ENCODE measurements around the gene NRAS. TPM values are rescaled to one million over a fixed set of nuclear protein-coding genes. Genes with fewer than 3 reads are reported as not detected.
A peak's percentile ranks its signal among the peaks of the same experiment; 100 is the strongest.

NRAS gene
- total and polyA plus RNA-seq, 9 of the 15 experiments (the other 6 are each of a cell fraction or from before 2014, with no cell fraction given), result 40.7 to 94.5 (median 75.4) TPM

GRCh38 chr1:114716304-114717170 is at the start of gene NRAS (continued):
- TF ChIP-seq, protein P1, sequence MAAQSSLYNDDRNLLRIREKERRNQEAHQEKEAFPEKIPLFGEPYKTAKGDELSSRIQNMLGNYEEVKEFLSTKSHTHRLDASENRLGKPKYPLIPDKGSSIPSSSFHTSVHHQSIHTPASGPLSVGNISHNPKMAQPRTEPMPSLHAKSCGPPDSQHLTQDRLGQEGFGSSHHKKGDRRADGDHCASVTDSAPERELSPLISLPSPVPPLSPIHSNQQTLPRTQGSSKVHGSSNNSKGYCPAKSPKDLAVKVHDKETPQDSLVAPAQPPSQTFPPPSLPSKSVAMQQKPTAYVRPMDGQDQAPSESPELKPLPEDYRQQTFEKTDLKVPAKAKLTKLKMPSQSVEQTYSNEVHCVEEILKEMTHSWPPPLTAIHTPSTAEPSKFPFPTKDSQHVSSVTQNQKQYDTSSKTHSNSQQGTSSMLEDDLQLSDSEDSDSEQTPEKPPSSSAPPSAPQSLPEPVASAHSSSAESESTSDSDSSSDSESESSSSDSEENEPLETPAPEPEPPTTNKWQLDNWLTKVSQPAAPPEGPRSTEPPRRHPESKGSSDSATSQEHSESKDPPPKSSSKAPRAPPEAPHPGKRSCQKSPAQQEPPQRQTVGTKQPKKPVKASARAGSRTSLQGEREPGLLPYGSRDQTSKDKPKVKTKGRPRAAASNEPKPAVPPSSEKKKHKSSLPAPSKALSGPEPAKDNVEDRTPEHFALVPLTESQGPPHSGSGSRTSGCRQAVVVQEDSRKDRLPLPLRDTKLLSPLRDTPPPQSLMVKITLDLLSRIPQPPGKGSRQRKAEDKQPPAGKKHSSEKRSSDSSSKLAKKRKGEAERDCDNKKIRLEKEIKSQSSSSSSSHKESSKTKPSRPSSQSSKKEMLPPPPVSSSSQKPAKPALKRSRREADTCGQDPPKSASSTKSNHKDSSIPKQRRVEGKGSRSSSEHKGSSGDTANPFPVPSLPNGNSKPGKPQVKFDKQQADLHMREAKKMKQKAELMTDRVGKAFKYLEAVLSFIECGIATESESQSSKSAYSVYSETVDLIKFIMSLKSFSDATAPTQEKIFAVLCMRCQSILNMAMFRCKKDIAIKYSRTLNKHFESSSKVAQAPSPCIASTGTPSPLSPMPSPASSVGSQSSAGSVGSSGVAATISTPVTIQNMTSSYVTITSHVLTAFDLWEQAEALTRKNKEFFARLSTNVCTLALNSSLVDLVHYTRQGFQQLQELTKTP (IDR thresholded peaks at IDR 0.05; ENCODE audit: low read depth in 1 of 2, partially characterized antibody in 2 of 2), result peak; percentile 24 to 76
- no peak for TF ChIP-seq NCOA6 (IDR thresholded peaks at IDR 0.05)
- TF ChIP-seq NCOA4 (IDR thresholded peaks at IDR 0.05; ENCODE audit: partially characterized antibody), result no peak
- no peak for TF ChIP-seq FOXA3 (CRISPR knock-in tag; conservative IDR thresholded peaks at IDR 0.05 in 1 of 2, IDR thresholded peaks at IDR 0.05 in 1 of 2)
- TF ChIP-seq U2AF1 (optimal IDR thresholded peaks at IDR 0.05; ENCODE audit: low read depth, low read length), result no peak
- TF ChIP-seq SIRT6 (IDR thresholded peaks at IDR 0.05; ENCODE audit: low read depth, low read length), result peak; percentile 81
- TF ChIP-seq BMI1 (IDR thresholded peaks at IDR 0.05; ENCODE audit: low read length), result no peak
- peak; percentile 18; the same call in 1 of the 2 replicates for TF ChIP-seq SPI1 (IDR thresholded peaks at IDR 0.05; ENCODE audit: borderline replicate concordance, low read depth, low read length)
- TF ChIP-seq POLR2H (tag; IDR thresholded peaks at IDR 0.05; ENCODE audit: low read depth), result peak; percentile 69; the same call in 1 of the 2 replicates
- TF ChIP-seq, protein P2, sequence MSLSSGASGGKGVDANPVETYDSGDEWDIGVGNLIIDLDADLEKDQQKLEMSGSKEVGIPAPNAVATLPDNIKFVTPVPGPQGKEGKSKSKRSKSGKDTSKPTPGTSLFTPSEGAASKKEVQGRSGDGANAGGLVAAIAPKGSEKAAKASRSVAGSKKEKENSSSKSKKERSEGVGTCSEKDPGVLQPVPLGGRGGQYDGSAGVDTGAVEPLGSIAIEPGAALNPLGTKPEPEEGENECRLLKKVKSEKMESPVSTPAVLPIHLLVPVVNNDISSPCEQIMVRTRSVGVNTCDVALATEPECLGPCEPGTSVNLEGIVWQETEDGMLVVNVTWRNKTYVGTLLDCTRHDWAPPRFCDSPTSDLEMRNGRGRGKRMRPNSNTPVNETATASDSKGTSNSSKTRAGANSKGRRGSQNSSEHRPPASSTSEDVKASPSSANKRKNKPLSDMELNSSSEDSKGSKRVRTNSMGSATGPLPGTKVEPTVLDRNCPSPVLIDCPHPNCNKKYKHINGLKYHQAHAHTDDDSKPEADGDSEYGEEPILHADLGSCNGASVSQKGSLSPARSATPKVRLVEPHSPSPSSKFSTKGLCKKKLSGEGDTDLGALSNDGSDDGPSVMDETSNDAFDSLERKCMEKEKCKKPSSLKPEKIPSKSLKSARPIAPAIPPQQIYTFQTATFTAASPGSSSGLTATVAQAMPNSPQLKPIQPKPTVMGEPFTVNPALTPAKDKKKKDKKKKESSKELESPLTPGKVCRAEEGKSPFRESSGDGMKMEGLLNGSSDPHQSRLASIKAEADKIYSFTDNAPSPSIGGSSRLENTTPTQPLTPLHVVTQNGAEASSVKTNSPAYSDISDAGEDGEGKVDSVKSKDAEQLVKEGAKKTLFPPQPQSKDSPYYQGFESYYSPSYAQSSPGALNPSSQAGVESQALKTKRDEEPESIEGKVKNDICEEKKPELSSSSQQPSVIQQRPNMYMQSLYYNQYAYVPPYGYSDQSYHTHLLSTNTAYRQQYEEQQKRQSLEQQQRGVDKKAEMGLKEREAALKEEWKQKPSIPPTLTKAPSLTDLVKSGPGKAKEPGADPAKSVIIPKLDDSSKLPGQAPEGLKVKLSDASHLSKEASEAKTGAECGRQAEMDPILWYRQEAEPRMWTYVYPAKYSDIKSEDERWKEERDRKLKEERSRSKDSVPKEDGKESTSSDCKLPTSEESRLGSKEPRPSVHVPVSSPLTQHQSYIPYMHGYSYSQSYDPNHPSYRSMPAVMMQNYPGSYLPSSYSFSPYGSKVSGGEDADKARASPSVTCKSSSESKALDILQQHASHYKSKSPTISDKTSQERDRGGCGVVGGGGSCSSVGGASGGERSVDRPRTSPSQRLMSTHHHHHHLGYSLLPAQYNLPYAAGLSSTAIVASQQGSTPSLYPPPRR (CRISPR knock-in tag; IDR thresholded peaks at IDR 0.05; ENCODE audit: borderline replicate concordance), result no peak
- no peak for TF ChIP-seq ZNF785 (CRISPR knock-in tag; IDR thresholded peaks at IDR 0.05)
- peak in 1 of 2 experiments; percentile 53; a peak in 2 of 3 replicates for TF ChIP-seq CBX3 (IDR thresholded peaks at IDR 0.05; ENCODE audit: borderline replicate concordance in 1 of 2, low read length in 2 of 2)
- TF ChIP-seq PHF21A (IDR thresholded peaks at IDR 0.05; ENCODE audit: borderline replicate concordance, low read depth), result peak; percentile 51; the same call in 1 of the 2 replicates
- TF ChIP-seq ELF1 (tag; IDR thresholded peaks at IDR 0.05), result peak; percentile 99
- no peak for TF ChIP-seq MEF2A (IDR thresholded peaks at IDR 0.05; ENCODE audit: control insufficient read depth, low read depth, low read length)
- TF ChIP-seq RFX1 (IDR thresholded peaks at IDR 0.05), result no peak
- peak; percentile 94 for TF ChIP-seq ETV5 (CRISPR knock-in tag; IDR thresholded peaks at IDR 0.05; ENCODE audit: low read depth)
- TF ChIP-seq, protein P3, sequence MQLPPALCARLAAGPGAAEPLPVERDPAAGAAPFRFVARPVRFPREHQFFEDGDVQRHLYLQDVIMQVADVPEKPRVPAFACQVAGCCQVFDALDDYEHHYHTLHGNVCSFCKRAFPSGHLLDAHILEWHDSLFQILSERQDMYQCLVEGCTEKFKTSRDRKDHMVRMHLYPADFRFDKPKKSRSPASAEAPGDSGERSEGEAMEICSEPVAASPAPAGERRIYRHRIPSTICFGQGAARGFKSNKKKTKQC (CRISPR knock-in tag; IDR thresholded peaks at IDR 0.05), result peak; percentile 17; the same call in 1 of the 2 replicates
